Measurements from ENCODE around the gene ATP5F1C. TPM values are rescaled to one million over a fixed set of nuclear protein-coding genes. Genes with fewer than 3 reads are reported as not detected.

ATP5F1C gene
- total RNA-seq, 1 experiment from 2014 or later, result 167 TPM

DNA sequence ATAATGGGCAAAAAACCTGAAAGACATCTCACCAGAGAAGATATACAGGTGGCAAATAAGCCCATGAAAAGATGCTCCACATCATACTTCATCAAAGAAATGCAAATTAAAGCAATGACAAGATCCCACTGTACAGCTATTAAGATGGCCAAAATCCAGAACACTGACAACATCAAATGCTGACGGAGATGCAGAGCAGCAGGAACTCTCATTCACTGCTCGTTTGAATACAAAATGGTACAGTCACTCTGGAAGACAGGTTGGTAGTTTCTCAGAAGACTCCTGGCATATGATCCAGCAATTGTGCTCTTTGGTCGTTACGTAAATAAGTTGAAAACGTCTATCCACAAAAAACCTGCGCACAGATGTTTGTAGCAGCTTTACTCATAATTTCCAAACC, 35.7 kb upstream of the ATP5F1C start:
- Histone ChIP-seq H3K27ac (ENCODE audit: low read length) (no peak overlapping the region), H3F3A (ENCODE audit: low read length, unreplicated experiment) (no peaks in the 10 kb centered on the region), H3K9me3 (ENCODE audit: low read length) (no peaks in the 10 kb centered on the region), H3K4me3 (ENCODE audit: low read length) (no peak overlapping the region), H3K27me3 (ENCODE audit: low read length) (no peaks in the 10 kb centered on the region), H3K9ac (ENCODE audit: low read length) (no peak overlapping the region), H3K36me3 (ENCODE audit: low read depth, low read length) (no peaks in the 10 kb centered on the region), H3K4me1 (ENCODE audit: insufficient read depth, low read length) (no peaks in the 10 kb centered on the region), H3K9me2 (replicated peaks; ENCODE audit: low read length) (no peaks in the 10 kb centered on the region), H3K4me2 (ENCODE audit: low read length) (no peak overlapping the region), H2AFZ (ENCODE audit: low read length) (no peak overlapping the region), H4K20me1 (ENCODE audit: low read length) (no peaks in the 10 kb centered on the region), H3K79me2 (ENCODE audit: low read length) (no peaks in the 10 kb centered on the region)
- no peak for TF ChIP-seq EZH2phosphoT487 (IDR thresholded peaks at IDR 0.05; ENCODE audit: borderline replicate concordance, low read length)
- no peak for TF ChIP-seq EZH2 (IDR thresholded peaks at IDR 0.05; ENCODE audit: low read length, unreplicated experiment)
- TF ChIP-seq, protein P1, sequence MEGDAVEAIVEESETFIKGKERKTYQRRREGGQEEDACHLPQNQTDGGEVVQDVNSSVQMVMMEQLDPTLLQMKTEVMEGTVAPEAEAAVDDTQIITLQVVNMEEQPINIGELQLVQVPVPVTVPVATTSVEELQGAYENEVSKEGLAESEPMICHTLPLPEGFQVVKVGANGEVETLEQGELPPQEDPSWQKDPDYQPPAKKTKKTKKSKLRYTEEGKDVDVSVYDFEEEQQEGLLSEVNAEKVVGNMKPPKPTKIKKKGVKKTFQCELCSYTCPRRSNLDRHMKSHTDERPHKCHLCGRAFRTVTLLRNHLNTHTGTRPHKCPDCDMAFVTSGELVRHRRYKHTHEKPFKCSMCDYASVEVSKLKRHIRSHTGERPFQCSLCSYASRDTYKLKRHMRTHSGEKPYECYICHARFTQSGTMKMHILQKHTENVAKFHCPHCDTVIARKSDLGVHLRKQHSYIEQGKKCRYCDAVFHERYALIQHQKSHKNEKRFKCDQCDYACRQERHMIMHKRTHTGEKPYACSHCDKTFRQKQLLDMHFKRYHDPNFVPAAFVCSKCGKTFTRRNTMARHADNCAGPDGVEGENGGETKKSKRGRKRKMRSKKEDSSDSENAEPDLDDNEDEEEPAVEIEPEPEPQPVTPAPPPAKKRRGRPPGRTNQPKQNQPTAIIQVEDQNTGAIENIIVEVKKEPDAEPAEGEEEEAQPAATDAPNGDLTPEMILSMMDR (conservative IDR thresholded peaks at IDR 0.05; ENCODE audit: low read depth, low read length), result no peak
- no peak for ATAC-seq
- no TSS peak for BruUV-seq (replicated peaks)
- ChIA-PET CTCF (no interaction called here), POLR2A (ENCODE audit: unreplicated experiment) (no interaction called here)
- intact Hi-C loops (cut with micrococcal nuclease), result no loop called here
- DNase-seq, result no peak

DNA sequence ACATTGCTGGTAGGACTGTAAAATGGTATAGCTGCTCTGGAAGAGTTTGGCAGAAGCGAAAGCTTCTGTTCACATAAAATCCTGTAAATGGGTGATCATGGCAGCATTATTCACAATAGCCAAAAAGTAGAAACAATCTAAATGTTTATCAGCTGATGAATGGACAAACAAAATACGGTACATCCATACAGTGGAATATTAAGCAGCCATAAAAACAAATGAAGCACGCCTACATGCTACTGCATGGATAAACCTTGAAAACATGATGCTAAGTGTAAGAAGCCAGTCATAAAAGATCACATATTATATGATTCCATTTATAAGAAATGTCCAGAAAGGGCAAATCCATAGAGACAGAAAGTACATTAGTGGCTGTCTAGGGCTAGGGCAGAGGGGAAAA, 32.9 kb upstream of the ATP5F1C start:
- H3K27me3 ChIP-seq (ENCODE audit: low read length), result no peaks in the 10 kb centered on the region
- TF ChIP-seq, protein P1 (conservative IDR thresholded peaks at IDR 0.05; ENCODE audit: low read depth, low read length), result no peak
- TF ChIP-seq EZH2phosphoT487 (IDR thresholded peaks at IDR 0.05; ENCODE audit: borderline replicate concordance, low read length) (no peak), EZH2 (IDR thresholded peaks at IDR 0.05; ENCODE audit: low read length, unreplicated experiment) (no peak)
- no peak overlapping the region for H2AFZ ChIP-seq (ENCODE audit: low read length)
- H3F3A ChIP-seq (ENCODE audit: low read length, unreplicated experiment), result no peaks in the 10 kb centered on the region
- no peaks in the 10 kb centered on the region for H4K20me1 ChIP-seq (ENCODE audit: low read length)
- H3K9me2 ChIP-seq (replicated peaks; ENCODE audit: low read length), result no peaks in the 10 kb centered on the region
- DNase-seq (no peak), ATAC-seq (no peak)
- ChIA-PET CTCF (no interaction called here), POLR2A (ENCODE audit: unreplicated experiment) (no interaction called here)
- no peak overlapping the region for H3K9ac ChIP-seq (ENCODE audit: low read length)
- intact Hi-C loops (cut with micrococcal nuclease), result no loop called here
- no peak overlapping the region for H3K4me3 ChIP-seq (ENCODE audit: low read length)
- no peak overlapping the region for H3K4me2 ChIP-seq (ENCODE audit: low read length)
- H3K36me3 ChIP-seq (ENCODE audit: low read depth, low read length), result no peaks in the 10 kb centered on the region
- H3K4me1 ChIP-seq (ENCODE audit: insufficient read depth, low read length), result no peaks in the 10 kb centered on the region
- no TSS peak for BruUV-seq (replicated peaks)
- H3K9me3 ChIP-seq (ENCODE audit: low read length), result no peaks in the 10 kb centered on the region
- H3K79me2 ChIP-seq (ENCODE audit: low read length), result no peaks in the 10 kb centered on the region
- H3K27ac ChIP-seq (ENCODE audit: low read length), result no peak overlapping the region

DNA sequence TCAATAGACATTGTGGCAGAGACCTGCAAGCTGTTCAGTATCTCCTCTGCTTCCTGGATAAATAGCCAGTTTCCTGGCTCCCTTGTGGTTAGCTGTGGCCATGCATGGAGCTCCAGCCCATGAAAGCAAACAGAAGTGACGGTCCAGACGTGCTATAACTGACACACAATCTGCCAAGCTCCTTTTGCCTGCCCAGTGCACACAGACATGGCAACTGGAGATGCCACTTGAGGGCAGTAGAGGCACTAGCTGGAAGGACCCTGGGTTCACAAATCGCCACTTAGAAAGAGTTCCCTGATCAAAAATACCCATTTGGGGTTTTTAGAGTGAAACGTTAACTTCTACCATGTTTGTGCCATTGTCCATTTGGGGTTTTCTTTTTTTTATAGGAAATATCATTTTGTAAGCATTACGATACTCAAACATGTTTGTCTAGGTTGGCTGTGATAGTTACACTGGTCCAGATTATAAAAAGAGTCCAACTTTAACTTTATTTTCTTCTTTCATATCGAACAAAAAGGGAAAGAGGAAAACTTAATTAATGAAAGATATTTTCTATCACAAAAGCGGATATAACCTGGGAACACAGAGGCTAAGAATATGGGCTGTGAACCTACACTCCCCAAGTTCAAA, 31.5 kb upstream of the ATP5F1C start:
- no peak overlapping the region for H3K4me2 ChIP-seq (ENCODE audit: low read length)
- no peaks in the 10 kb centered on the region for H3F3A ChIP-seq (ENCODE audit: low read length, unreplicated experiment)
- H3K9ac ChIP-seq (ENCODE audit: low read length), result no peak overlapping the region
- peak; percentile 65 for ATAC-seq
- H3K4me3 ChIP-seq (ENCODE audit: low read length), result no peak overlapping the region
- H3K9me2 ChIP-seq (replicated peaks; ENCODE audit: low read length), result no peaks in the 10 kb centered on the region
- no peaks in the 10 kb centered on the region for H3K36me3 ChIP-seq (ENCODE audit: low read depth, low read length)
- TF ChIP-seq, protein P1 (conservative IDR thresholded peaks at IDR 0.05; ENCODE audit: low read depth, low read length), result peak; percentile 57
- TF ChIP-seq EZH2 (IDR thresholded peaks at IDR 0.05; ENCODE audit: low read length, unreplicated experiment), result no peak
- no peaks in the 10 kb centered on the region for H3K9me3 ChIP-seq (ENCODE audit: low read length)
- H3K4me1 ChIP-seq (ENCODE audit: insufficient read depth, low read length), result no peaks in the 10 kb centered on the region
- no peaks in the 10 kb centered on the region for H3K27me3 ChIP-seq (ENCODE audit: low read length)
- CTCF ChIA-PET, result interaction anchor here (0.6 to 1.0 kb wide), 2 partner anchors 192 to 231 kb away, joined by 3 to 4 read pairs; no protein-coding TSS in a partner anchor
- H3K79me2 ChIP-seq (ENCODE audit: low read length), result no peaks in the 10 kb centered on the region
- H2AFZ ChIP-seq (ENCODE audit: low read length), result no peak overlapping the region
- BruUV-seq (replicated peaks), result no TSS peak
- no peaks in the 10 kb centered on the region for H4K20me1 ChIP-seq (ENCODE audit: low read length)
- intact Hi-C loops (cut with micrococcal nuclease), result loop anchor here (1.0 kb wide), 1 partner anchor 1546 kb away; no protein-coding TSS in a partner anchor
- H3K27ac ChIP-seq (ENCODE audit: low read length), result no peak overlapping the region
- POLR2A ChIA-PET (ENCODE audit: unreplicated experiment), result no interaction called here
- DNase-seq, result peak; percentile 25
